SW480 (cell line): ENCODE results near the gene ASIC3.
A peak's percentile ranks its signal among the peaks of the same experiment; 100 is the strongest.

Experiments
- DNase-seq: peaks from one replicate; pipeline ENCODE4 v3.0.0-alpha.2; 2016; ENCODE audit warnings: low spot score

The ASIC3 gene

DNA sequence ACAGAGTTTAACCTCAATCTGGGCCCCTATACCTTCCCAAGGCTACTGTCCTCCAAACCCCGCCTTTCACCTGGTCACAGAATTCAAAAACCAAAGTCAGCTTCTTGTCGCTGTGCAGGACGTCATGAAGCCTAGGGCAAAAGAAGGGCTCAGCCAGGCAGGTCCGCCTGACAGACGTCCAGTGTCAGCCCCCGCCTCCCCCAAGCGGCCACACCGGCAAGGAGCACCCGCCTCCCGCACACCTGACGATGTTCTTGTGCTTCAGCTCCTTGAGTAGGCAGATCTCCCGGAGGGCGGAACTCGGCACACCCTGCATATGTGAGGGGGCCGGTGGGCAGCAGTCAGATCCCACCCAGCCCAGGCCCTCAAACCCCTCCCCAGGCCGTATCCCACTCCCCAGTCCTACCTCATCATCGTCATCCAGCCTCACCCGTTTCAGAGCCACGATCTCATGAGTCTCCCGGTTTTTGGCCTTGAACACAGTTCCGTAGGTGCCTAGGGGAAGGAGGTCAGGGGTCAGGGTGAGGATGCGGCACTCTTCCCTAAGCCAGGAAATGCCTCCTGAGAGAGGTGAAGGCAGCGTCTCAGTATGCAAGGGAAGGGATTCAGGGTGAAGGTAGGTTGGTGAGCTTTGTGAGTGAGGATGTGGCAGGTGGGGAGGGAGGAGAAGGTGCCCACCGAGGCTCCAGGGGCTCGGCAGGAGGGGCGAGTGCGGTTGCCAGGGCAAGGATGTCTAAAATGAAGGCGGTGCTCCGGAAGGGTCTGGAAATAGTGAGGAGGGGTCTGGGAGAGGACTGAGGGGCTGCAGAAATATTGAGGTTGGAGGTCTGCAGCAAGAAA, 8.6 kb downstream of the ASIC3 start:
- no peak for DNase-seq

GRCh38 chr7:151057506-151057988, 9.2 kb downstream of the ASIC3 start, which contains the start of gene CDK5:
Gene CDK5 (minus strand): TSS chr7:151057897. CDS start chr7:151057848, 49 bp downstream.
- DNase-seq, result peak; percentile 46

DNA sequence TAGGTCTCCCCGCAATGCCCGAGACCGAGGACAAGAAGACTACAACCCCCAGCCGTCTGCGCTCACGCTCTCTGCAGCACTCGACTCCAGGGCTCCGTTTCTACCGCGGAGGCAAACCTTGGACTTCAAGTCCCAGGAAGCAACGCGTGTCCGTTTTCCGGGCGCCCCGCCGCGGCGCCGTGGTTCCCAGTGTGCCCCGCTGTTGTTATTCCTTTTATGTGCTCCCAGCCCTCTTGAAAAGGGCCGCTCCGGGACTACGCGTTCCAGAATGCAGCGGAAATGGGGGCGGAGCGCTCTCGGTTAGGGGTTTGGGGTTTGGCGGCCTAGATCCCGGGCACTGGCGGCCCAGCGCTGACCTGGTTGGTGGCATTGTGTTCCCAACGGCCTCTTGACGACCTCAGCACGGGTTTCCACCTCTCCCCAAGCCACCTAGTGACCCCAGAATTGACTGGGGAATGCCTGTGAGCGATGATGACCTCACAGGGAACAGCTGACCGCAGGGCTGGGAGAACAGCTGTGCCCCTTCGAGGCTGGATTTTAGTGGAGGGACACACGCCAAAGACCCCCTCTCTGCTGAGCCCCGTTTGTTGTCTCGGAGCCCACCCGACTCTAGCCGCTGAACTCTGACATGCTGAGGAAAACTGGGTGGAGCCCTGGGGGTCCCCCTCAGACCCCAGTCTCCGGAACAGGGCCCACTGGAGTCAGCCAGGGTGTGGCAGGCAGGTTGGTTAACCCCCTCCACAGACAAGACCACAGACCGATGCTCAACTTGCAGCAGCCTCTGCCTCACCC, 9.9 kb downstream of the ASIC3 start:
- peak; percentile 99 for DNase-seq

GRCh38 chr7:151058781-151059366, 10.5 kb downstream of the ASIC3 start:
- peak; percentile 31 for DNase-seq

GRCh38 chr7:151059367-151060112, 11.2 kb downstream of the ASIC3 start, which contains the start of gene SLC4A2:
Gene SLC4A2 (plus strand): TSS chr7:151059589. CDS start chr7:151061988, 2,399 bp downstream.
- peak; percentile 59 for DNase-seq

GRCh38 chr7:151060113-151060415, 11.7 kb downstream of the ASIC3 start:
- DNase-seq, result peak; percentile 25

DNA sequence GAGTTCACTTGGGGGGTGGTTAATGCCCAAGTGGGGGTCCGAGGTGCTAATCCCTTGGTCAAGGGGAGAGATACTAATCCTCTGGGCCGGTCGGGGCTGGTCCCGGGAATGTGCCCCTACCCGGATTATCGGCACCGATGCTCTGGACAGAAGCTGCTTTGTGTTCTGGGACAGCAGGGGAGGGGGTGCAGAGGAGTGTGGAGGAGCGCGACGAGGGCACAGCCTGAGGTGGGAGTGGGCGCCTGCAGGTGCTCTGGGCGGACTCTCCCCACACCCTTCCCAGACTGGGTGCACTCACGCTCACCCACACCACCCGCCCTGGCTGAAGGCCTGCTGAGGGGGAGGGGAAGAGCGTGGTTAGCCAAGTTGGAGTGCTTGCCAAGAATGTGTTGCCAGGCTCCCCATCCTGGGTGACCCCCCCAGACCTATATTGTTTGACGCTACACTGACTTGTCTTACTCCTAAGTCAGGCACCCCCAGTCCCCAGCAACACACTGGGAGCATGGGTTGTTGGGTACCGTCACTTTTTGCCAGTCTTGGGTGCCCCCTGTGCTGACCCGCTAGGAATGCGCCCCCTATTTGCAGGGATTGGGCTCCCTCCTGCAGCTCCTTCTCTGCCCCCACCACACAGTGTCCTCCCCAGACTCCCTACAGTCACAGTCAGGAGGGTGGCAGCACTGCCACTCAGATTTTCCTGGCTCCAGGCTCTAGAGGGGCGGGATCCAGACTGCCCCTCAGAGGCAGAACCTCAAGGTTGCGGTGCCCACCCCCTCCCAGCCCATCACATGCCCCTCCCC, 12.3 kb downstream of the ASIC3 start:
- peak; percentile 21 for DNase-seq

DNA sequence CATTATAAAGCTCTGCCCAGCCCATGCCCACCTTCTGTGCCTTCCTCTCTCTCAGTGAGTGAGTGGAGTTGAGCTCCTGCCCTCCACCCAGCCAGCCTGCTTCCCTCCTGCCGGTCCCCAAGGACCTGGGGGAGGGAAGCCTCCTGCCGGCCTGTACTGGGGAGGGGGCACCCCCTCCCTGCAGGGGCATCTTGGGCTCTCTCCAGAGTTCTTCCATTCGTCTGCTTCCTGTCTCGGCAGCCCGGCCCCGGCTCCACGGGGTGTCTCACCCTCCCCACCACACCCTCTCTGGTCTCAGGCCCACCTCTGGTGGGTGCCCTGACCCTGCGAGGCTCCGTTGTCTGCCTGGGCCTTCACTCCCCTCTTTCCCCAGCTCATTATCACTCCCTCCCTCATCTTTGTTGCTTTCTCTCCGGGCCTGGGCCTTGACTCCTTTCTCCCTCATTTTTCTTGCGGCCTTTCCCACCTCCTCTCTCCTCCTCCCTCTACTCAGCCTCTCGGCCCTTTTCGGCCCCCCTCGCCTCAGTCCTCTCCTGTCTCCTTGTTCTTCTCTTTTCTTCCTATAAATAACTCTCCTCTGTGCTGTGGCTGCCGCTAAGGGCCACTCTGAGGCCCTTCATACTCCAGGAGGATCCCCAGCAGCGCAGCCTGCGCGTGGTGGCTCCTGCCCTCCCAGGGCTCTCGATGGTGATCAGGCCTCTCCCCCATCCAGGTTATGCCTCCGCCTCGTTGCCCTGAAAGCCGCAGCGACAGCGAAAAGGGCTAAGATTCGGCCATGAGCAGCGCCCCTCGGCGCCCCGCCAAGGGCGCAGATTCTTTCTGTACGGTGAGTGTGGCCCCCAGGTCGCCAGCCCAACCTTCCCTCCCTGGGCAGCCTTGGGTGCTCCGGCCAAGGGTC, 13.1 kb downstream of the ASIC3 start:
- DNase-seq, result no peak

DNA sequence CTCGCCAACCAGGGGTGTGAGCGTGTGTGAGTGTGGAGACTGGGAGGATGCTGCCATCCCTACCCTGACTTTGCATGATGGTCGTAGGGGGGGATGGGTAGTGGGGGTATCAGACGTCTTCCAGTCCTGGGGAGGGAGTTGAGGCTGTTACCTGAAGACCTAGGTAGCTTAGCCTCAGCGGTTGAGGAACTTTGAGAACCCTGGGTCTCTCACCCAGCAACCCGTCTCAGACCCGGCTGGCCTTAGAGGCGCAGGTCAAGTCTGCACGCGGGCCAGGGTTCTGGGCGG, 13.7 kb downstream of the ASIC3 start:
- no peak for DNase-seq

GRCh38 chr7:151062399-151063211, 14.3 kb downstream of the ASIC3 start:
- DNase-seq, result peak; percentile 88

DNA sequence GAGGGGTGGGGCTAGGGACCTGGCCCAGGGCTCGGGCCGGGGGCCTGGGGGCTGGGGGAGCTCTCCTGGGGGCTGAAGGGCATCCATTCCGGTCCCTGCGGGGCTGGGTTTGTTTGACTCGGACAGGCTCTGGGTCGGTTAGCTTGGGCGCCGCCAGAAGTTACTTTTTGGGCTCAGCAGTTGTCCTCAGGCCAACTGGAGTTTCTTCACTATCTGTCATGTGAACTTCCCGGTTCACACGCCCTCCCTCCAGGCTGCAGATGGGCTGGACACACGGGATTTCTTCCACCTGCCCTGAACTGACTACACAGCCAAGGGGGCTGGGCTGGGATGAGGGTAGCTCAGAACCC, 14.9 kb downstream of the ASIC3 start:
- DNase-seq, result no peak

DNA sequence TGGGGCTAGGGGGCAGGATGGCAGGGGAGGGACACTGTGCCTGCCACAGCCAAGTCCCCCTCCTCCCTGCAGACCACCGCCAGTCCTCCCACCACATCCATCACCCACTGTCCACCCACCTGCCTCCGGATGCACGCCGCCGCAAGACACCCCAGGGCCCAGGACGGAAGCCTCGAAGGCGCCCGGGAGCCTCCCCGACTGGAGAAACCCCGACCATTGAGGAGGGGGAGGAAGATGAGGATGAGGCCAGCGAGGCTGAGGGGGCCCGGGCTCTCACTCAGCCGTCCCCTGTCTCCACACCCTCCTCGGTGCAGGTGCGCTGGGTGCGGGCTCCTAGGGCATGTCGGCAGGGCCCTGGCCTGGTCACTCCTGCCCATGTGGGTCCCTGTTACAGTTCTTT, 16.1 kb downstream of the ASIC3 start:
- DNase-seq, result no peak

GRCh38 chr7:151064993-151065392, 16.7 kb downstream of the ASIC3 start:
- no peak for DNase-seq

GRCh38 chr7:151065516-151065915, 17.2 kb downstream of the ASIC3 start:
- no peak for DNase-seq

DNA sequence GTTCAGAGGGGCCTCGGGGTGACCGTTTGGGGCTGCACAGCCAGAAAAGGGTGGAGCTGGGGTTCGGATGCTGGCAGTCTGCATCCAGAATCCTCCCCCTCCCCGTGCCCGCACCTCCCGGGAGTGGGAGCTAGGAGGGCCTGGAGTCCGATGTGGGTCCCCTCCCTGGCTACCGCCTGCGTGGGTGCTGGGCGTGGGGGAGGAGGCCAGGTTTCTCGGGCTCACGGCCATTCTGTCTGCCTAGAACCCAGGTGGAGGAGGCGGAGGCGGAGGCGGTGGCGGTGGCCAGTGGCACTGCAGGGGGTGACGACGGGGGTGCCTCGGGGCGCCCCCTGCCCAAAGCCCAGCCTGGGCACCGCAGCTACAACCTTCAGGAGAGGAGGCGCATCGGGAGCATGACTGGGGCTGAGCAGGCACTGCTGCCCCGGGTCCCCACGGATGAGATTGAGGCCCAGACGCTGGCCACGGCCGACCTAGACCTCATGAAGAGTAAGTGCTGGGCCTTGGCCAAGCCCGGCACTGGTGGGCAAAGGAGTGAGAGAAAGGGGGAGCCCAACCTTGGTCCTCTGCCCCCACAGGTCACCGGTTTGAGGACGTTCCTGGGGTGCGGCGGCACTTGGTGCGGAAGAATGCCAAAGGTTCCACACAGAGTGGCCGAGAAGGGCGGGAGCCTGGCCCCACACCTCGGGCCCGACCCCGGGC, 18.1 kb downstream of the ASIC3 start:
- no peak for DNase-seq

DNA sequence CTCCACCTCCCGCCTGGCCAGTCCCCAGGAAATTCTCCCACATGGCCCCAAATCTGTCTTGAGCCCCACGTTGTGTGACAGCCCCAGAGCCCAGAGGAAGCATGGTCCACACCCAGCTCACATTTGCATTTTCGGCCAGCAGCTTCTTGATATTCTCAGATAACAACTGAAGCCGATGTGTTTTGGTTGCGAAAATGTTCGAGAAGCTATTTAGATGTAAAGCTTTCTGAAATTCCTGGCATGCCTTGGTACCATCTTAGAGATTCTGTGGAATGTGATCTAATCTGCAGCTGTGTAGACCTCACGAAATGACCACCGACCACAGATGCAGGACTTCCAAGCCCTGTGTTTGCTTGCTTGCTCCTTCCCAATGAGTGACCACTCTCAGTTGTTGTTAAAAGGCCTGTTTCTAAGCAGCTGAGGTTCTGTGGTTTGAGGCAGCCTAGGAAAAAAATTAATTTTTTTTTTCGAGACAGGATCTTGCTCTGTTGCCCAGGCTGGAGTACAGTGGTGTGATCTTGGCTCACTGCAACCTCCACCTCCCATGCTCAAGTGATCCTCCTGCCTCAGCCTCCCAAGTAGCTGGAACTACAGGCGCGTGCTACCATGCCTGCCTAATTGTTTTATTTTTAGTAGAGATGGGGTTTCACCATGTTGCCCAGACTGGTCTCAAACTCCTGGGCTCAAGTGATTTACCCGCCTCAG, 19.9 kb downstream of the ASIC3 start:
- no peak for DNase-seq

DNA sequence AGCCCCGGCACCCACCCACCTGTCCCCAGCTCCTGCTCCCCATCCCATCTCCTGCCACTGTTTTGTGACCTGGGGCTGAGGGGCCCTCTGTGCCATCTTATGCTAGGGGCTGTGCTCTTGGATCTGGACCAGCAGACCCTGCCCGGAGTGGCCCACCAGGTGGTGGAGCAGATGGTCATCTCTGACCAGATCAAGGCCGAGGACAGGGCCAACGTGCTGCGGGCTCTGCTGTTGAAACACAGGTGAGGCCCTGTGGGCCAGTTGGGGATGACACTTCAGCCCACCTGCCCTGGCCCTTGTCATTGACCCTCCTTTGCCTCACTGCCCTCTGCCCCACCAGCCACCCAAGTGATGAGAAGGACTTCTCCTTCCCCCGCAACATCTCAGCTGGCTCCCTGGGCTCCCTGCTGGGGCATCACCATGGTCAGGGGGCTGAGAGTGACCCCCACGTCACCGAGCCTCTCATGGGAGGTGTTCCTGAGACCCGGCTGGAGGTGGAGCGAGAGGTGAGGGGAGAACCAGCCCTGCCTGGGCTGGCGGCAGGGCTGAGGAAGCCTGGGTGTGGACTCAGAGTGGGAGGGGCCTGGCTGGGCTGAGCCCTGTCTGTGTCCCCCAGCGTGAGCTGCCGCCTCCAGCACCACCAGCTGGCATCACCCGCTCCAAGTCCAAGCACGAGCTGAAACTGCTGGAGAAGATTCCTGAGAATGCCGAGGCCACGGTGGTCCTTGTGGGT, 21.7 kb downstream of the ASIC3 start:
- DNase-seq, result no peak

DNA sequence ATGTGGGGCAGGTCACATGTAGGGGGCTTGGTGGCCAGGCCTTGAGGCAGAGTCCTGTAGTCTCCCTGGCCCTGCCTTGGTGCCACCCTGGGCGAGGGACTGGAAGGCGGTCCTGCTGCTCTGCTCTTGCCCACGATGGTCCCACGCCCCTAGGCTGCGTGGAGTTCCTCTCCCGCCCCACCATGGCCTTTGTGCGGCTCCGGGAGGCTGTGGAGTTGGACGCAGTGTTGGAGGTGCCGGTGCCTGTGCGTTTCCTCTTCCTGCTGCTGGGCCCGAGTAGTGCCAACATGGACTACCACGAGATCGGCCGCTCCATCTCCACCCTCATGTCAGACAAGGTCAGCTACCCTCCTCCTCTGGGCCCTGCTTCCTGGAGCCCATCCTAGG, 22.2 kb downstream of the ASIC3 start:
- no peak for DNase-seq
